Activated CD4-positive, alpha-beta T cell treated with anti-CD3 and anti-CD28 coated beads, Interleukin-2, amount 50 U/mL, for 48 hours (primary cell): ENCODE data around the gene TAF1C.
A peak's percentile ranks its signal among the peaks of the same experiment; 100 is the strongest.
"Not testable (repeated sequence)": the region's sequence is repeated elsewhere in the genome, so short reads cannot be mapped to it uniquely, and the experiment has no call there.

ENCODE experiments used
- DNase-seq, 2 experiments: peaks; one replicate each; pipeline ENCODE4 v3.0.0-alpha.2; 2020

Gene TAF1C

DNA sequence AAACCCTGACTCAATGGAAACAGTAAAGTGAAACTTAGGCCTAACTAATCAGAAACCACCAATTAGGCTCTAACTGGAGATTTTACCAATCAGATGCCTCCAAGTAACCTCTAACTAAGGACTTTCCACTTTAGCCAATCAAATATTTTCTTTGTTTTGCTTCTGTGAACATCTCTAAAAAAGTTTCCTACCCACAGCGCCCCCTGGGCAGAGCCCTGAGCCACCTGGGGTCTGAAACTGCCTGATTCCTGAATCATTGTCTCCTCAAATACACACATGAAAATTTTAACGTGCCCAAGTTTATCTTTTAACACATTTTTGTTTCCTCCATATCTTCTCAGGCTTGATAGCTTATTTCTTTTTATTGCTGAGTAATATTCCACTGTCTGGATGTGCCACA, 23.1 kb upstream of the TAF1C start:
- DNase-seq, result no peak

DNA sequence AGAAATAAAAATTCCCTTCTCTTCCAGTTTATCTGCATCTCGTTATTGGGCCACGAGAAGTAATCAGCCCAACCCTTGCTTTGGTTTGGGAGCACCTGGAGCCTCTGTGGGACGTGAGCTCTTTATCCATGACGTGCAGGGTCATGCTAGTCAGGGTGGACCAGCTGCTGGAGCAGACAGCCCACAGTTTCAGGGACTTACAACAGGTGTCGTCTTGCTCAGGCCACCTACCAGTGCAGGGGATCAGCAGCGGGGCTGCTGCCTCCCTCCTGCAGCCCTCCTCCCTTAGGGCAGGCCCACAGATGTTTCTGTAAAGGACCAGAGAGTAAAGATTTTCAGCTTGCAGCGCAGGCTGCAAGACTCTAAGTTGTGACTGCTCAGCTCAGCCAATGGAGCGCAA, 21.0 kb upstream of the TAF1C start:
- no peak for DNase-seq

DNA sequence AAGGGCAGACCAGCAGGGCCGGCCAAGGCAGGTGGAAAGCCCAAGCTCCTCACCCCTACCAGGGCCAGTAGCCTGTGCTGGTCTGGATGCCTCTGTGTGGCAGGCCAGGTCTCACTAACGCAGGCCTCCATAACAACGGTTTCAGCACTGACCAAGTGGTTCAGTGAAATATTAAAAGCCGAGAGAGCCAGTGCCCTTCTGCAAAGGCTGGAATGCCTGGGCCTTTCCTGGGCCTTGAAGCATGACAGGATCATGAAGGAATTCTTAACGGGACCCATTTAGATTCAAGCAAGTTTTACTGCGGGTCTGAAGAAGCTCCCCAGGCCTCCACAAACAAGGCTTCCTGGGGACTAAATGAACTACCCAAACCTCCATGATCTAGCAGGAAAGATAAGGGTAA, 20.4 kb upstream of the TAF1C start:
- no peak for DNase-seq

DNA sequence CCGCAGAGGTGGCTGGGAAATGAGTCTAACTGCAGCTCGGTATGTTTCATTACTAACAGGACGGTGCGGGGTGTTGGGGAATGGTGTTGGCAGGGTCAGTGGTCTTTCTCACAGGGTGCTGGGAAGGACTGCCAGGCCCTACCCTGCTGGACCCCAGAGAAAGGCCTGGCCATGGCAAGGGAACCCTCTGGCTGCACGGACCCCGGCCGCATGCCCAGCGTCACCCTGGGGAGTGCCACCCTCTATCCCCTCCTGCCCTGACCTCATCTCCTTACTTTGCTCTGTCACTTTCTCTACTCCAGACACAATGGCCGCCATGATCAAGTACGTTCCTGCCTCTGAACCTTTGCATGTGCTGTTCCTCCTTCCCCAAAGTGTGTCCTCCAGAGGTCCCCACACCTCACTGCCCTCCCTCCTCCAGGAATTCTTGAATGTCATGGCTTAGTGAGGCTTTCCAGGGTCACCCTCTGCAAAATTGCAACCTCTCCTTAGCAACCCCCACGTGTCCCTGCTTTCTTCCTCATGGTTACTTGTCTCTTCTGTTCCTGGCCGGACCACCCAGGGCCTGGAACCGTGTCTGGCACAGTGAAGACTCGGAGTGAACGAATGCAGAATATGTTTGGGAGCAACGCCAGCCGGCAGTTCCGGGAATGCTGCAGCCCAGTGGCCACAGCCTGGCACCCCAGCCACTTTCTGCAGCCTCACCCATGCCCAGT, 19.3 kb upstream of the TAF1C start:
- DNase-seq, result no peak

DNA sequence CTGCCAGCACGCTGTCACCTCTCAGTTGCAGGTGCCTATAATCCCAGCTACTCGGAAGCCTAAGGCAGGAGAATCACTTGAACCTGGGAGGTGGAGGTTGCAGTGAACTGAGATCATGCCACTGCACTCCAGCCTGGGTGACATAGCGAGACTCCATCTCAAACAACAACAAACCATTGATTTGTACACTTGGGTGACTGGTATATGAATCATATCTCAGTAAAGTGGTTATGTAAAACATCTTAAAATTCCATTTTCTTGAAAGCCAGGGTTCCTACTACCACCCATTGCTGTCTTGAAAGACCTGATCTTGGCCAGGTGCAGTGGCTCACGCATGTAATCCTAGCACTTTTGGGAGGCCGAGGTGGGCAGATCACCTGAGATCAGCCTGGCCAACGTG, 18.3 kb upstream of the TAF1C start:
- not testable (repeated sequence) for DNase-seq

DNA sequence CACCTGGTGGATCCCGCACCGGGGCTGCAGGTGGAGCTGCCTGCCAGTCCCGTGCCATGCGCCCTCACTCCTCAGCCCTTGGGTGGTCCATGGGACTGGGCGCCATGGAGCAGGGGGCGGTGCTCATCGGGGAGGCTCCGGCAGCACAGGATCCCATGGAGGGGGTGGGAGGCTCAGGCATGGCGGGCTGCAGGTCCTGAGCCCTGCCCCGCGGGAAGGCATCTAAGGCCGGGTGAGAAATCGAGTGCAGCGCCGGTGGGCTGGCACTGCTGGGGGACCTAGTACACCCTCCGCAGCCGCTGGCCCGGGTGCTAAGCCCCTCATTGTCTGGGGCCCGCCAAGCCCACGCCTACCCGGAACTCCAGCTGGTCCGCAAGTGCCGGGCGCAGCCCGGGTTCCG, 17.7 kb upstream of the TAF1C start:
- DNase-seq, result not testable (repeated sequence)

DNA sequence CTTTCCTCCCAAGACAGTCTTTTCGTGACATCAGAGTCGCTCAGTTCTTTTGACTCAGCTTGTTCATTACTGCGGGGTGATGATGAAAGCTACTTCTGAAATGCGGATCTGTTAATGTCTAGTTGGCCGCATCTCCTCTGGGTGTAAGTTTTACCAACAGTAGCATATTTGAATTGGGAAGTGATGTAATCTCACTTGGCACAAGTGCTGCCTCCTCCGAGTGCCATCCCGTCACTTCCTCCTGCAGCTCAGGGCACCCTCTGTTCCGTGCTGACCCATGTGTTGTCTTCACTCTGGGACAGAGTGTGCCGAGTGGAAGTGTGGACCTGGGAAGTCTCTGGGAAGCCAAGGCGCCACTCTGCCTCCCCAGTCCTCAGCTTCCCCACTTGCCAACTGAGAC, 13.0 kb upstream of the TAF1C start:
- no peak for DNase-seq

DNA sequence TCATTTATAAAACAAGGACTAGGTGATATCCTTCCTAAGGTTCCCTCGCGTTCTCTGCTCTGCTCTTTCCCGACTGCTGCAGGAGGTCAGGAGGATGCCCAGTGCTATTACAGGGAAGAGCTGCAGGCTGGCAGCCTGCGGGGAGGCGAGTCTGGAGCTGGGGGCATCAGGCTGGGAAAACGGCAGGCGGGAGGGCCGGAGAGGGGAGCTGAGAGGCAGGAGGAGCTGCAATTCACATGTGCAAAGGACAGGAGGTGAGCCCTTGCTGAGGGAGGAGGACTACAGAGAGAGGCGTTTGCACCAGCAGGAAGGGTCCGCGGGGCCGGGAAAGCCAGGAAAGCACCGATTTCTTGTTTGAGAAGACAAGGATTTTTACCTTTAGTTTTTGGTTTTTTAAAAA, 12.2 kb upstream of the TAF1C start:
- no peak for DNase-seq

DNA sequence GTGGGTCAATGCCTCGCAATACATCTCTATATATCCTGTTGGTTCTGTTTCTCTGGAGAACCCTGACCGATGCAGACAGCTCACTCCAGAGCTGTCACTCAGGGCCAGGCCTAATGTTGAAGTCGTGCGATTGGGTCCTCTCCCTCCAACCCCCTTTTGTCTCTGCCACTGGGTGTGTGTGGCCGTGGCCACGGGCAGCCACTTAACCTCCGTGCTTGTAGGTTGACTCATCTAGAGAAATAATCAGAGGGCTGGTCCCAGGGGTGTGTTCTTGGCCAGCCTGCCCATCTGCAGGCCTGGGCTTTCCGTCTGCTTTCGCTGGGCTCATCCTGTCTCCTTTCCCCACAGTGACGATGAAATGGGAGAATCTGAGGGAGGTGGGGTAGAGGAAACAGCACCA, 11.5 kb upstream of the TAF1C start:
- DNase-seq, result no peak

DNA sequence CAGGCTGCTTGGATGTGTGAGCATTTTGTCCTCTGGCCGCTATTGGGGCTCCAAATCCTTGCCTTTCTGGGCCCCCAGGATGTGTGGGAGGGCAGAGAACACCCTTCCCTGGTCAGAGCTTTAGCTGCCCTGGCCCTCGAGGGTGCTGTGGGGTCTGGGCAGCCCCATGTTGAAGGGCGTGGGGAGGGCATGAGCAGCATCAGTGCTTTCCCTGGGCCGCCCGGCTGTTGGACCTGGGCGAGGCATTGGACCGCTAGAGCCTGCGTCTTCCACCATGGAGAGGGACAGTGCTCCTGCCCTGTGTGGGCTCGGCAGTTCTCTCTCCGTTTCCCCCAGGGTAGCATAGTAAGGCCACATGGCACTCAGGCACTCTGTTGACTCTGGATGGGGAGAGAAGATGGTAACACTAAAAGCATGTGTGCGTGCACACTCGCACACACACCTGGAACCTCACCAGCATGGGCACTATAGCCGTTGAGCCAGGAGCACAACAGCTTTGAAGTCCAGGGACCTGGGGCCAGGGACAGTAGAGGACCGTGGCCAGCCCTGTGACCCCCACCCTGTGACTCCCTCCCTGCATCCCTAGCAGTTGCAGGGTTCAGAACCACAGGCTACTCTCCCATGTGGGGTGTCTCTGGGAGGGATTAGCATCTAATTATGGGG, 10.7 kb upstream of the TAF1C start:
- DNase-seq, result no peak

DNA sequence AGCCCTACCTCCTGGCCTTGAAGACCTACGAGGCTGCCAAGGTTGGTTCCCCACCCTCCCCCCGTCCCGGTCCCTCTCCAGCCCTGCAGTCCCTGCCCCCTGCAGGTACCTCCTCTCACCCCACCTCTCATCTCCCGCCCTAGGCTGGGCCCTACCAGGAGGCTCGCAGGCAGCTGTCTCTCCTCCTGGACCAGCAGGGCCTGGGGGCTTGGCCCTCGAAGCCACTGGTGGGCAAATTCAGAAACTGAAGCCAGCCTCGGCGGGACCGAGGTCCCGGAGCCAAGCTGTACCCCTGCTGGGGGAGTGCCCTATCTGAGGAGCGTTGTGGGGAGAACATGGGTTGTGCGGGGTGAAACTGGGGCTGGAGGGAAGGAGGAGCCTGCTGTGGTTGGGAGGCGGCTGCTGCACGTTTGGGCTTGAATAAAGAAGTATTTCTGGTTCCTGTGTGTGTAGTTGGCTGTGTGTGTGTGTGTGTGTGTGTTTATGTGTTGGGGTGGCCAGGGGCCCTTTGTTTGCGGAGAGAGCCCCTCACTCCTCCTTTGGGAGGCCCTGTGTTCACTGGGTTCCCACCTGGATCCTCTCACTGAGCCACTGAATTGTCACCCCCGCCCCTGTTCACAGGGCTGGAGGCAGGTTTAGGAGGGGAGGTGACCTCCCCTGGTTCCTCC, 10.0 kb upstream of the TAF1C start:
- DNase-seq, result no peak

DNA sequence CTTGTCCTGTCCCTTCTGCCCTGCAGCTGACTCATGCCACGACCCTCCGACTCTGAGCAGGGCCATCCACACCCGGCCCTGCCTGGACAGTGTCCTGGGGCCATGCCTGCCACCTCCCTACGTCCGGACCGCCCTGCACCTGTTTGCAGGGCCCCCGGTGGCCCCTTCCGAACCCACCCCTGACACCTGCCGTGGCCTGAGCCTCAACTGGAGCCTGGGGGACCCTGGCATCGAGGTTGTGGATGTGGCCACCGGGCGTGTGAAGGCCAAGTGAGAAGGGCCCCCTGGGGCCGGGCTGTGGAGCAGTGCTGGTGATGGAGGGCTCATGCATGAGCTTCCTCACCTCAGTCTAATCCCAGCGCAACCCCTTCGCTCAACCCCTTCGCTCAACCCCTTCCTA, 9.2 kb upstream of the TAF1C start:
- DNase-seq, result no peak

DNA sequence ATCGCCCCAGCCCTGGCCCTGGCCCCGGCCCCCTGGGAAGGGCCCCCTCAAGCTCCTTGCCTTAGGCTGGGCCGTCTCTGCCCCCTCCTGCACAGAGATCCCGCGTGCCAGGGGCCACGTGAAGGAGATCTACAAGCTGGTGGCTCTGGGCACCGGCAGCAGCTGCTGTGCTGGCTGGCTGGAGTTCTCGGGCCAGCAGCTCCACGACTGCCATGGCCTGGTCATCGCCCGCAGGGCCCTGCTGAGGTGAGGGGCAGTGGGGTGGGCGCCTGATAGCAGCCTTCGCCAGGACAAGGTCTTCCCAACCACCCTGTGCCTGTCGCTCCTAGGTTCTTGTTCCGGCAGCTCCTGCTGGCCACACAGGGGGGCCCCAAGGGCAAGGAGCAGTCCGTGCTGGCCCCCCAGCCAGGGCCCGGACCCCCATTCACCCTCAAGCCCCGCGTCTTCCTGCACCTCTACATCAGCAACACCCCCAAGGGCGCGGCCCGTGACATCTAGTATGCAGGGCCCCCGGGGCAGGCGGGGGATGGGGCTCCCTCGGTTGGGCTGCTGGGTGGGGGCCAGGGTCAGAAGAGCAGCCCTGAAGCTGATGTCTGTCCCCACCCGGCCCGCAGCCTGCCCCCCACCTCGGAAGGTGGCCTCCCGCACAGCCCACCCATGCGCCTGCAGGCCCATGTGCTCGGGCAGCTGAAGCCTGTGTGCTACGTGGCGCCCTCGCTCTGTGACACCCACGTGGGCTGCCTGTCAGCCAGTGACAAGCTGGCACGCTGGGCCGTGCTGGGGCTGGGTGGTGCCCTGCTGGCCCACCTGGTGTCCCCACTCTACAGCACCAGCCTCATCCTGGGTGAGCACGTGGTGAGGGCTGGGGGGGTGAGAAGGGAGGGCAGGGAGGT, 8.6 kb upstream of the TAF1C start:
- DNase-seq, result no peak

DNA sequence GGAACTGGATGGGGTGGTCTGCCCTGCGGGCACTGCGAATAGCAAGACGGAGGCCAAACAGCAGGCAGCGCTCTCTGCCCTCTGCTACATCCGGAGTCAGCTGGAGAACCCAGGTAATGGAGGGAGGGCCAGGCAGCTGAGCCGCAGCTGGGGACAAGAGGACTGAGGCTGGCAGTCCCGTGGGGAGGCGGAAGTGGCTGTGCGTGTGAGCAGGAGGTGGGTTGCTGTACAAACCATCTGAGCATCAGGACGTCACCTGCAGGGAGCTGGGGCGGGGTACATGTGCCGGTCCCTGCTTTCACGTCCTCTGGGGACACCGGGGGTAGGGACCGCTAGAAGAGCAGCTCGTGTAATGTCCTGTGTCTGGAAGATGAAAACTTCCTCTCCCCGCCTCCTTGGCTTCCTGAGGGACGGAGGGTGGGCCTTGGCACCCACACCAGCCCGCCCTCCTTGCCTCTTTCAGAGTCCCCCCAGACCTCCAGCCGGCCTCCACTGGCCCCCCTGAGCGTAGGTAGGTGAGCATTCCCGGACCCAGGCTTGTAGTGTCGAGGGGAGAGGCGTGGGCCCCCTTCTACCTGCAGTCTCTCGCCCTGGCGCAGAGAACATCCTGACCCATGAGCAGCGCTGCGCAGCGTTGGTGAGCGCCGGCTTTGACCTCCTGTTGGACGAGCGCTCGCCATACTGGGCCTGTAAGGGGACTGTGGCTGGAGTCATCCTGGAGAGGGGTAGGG, 7.8 kb upstream of the TAF1C start:
- peak; percentile 25 to 27 for DNase-seq

DNA sequence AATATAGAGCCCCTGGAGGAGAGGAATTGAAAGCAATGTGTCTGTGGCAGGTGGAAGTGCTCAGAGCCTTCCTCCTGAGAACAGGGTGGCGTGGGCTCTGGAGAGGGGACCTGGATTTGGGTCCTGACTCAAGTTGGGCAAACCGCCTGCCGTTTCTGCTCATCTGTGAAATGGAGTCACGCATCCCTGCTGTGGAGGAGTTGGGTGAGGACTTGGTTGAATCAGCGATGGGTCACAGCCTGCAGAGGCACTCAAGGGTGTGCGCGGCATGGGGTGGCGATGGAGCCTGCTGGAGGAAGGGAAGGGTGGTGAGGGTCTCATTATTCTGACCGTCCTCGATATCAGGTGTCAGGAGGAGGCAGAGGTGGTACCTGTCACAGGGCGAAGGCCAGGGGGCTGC, 7.2 kb upstream of the TAF1C start:
- DNase-seq, result no peak

DNA sequence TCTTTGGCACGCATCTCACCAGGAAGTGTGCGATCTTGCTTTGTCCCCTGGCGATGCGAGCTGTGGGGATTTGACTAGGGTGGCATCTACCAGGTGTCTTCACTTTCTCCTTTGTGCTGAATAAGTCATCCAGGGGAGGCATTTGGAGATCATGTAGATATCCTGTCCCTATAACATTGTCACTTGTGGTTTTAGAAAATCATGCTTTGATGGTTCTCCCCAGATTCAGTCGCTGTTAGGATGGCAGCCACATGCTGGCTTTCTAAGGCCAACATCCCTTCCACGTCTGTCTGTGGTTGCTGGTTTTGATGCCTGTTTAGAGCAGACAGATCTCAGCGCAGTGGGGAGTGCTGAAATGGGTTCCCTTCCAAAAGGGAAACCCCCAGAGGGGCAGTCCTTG, 6.6 kb upstream of the TAF1C start:
- no peak for DNase-seq

DNA sequence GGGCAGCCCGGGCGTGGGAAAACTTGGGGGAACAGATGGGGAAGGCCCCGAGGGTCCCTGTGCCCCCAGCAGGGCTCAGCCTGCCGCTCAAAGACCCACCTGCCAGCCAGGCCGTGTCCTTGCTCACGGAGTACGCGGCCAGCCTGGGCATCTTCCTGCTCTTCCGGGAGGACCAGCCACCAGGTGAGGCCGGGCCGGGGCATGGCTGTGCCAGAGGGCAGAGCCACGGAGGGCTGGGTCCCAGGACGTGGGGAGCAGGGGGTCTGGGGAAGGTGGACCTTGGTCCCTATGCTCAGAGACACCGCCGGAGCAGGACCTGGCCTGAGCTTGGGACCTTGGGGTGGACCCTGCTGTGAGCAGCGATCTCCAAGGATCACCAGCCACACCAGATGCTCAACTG, 4.6 kb upstream of the TAF1C start:
- DNase-seq, result no peak

DNA sequence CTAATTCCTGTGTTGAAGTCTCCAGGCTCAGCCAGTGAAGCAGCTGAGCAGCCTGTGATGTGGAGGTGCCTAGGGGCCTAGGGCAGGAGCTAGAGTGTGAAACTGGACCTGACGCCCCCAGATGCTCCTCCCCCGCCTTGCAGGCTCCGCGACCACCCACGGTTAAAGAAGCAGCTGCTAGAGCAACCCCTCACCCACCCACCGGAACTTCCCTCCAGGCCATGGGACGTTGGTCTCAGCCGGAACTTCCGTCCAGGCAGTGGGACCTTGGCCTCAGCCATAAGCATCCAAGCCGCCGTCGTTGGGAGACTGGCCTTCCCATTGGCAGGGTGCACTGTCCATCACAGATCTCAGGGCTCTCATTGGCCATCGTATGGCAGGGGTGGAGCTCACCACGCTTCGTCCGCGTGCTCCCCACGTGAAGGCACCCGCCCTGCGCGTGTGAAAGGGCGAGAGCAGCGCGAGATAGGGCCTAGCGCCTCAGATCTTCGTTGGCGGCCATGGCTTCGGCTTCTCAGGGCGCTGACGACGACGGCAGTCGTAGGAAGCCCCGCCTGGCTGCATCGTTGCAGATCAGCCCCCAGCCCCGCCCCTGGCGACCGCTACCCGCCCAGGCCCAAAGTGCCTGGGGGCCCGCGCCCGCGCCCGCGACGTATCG, 4.0 kb upstream of the TAF1C start, which contains the start of gene ADAD2:
Gene ADAD2, plus strand, starts transcription at position 427 of the 658 bp plus-strand sequence. Its CDS starts 74 bp downstream, at position 501.
- peak in 1 of 2 experiments; percentile 23 for DNase-seq

DNA sequence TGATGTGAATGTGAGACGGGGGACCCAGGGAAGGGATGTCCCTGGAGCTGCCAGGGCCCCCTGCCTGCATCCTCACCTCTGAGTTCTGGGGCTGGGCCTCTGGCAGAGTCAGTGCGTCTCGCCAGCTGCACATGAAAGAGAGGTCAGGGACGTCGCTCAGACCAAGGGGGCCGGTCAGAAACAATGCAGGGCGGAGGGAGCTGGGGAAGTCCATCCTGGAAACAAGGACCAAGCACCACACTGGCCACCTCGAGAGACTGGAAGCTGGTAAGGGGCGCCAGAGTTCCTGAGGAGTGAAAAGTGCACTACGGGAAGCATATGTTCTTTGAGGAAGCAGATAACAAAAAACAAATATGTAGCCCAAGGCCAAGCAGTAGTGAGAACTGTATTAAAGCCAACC, 2.1 kb downstream of the TAF1C start:
- no peak for DNase-seq

DNA sequence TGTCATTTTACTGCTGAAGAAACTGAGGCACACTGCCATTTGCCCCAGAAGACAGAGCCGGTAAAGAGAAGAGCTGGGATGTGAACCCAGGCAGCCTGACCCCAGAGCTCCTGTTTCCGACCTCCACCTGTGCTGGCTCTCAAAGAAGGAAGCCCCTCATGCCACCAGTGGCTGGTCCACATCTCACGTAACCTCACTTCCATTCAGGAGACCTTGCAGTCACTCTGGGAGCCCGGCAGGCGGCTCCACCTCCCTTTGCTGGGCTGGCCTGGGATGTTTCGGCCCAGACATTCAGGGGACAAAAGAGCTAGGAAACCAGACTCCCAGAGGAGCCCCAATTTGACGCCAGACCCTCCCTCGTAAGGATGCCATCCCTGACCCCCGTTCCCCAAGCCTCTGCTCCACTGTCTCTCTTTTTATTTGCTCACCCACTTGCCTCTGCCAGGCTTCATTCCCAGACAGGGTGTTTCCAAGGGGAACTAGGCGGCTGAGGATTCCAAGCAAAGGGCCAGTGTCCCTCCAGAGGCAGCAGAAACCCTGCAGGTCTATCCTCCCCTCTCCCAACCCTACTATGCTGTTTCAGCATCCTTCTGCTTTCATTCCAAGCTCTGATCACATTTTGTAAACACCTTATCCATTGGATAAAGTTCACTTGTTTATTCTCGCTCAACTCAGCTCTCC, 2.8 kb downstream of the TAF1C start:
- no peak for DNase-seq

DNA sequence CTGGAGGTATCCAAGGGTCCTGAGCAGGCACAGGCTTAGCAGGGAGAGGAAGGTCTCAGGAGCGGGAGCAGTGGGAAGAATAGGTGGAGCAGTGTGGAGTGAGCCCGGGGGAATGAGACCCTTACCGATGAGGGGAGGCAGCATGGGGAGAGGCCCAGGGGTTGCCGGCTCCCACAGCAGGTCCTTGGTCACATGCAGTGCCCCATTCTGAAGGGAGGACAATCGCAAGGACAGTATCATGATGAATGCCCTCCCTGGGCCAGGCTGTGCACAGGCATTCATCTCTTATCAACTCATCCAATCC, 3.3 kb downstream of the TAF1C start:
- DNase-seq, result no peak
